Breast epithelium (tissue), 3 donors: Measurements from ENCODE around the gene TPX2.

Experiments used
- CTCF ChIP-seq, 3 donors: fragments of 450-650 bp; IDR thresholded peaks; one replicate each; pipeline ENCODE4 v1.5.1; 2016 to 2017; ENCODE audit warnings: antibody characterized with exemption in 3 of 3, mild to moderate bottlenecking in 3 of 3, moderate library complexity in 3 of 3
- POLR2A ChIP-seq: fragments of 450-650 bp; IDR thresholded peaks from one replicate; pipeline ENCODE4 v1.6.1; 2016; ENCODE audit warnings: antibody characterized with exemption, mild to moderate bottlenecking, moderate library complexity

GRCh38 chr20:31723069-31723318 is 16.1 kb upstream of the TPX2 start:
- peak in 2 of 3 donors; percentile 23 to 41 for TF ChIP-seq CTCF (IDR thresholded peaks at IDR 0.05)
- TF ChIP-seq POLR2A: no peak
